ENCODE data around the gene SOCS3. TPM values are rescaled to one million over a fixed set of nuclear protein-coding genes. Genes with fewer than 3 reads are reported as not detected.

Gene SOCS3
- total and polyA plus RNA-seq, 3 donors from 2014 or later: 2.2 to 17.8 (median 9.6) TPM

- Histone ChIP-seq H3K4me3 (no peak overlapping the region), H3K27ac (no peak overlapping the region), H3K4me1 (peaks cover 15% of the 10 kb centered on the region), H3K27me3 (no peaks in the 10 kb centered on the region), H3K9me3 (no peaks in the 10 kb centered on the region), H3K36me3 (ENCODE audit: low read depth, missing control alignments) (no peaks in the 10 kb centered on the region)
- WGBS, 2 donors: 85 to 87% methylated on average over 5 of the region's 5 CpGs
- TF ChIP-seq CTCF (IDR thresholded peaks at IDR 0.05) (no peak), POLR2A (IDR thresholded peaks at IDR 0.05) (no peak)
- intact Hi-C loops (cut with DNase I; ENCODE audit: low total_unique reads): no loop called here
- no peak for DNase-seq
Observed at GRCh38 chr17:78367193-78367592, 7.3 kb upstream of the SOCS3 start.

GRCh38 chr17:78366109-78366848 is 6.4 kb upstream of the SOCS3 start:
- intact Hi-C loops (cut with DNase I; ENCODE audit: low total_unique reads): no loop called here
- Histone ChIP-seq H3K27ac (peak overlapping the region in 1 of 2 donors; percentile 72), H3K4me3 (no peak overlapping the region), H3K36me3 (ENCODE audit: low read depth, missing control alignments) (no peaks in the 10 kb centered on the region), H3K27me3 (no peaks in the 10 kb centered on the region), H3K9me3 (no peaks in the 10 kb centered on the region), H3K4me1 (peaks cover 15% of the 10 kb centered on the region)
- TF ChIP-seq CTCF (IDR thresholded peaks at IDR 0.05): no peak
- no peak for TF ChIP-seq POLR2A (IDR thresholded peaks at IDR 0.05)
- WGBS, 2 donors: 54 to 60% methylated on average over 10 to 18 of the region's 18 CpGs
- peak; percentile 33 for DNase-seq

GRCh38 chr17:78365561-78366108 is 5.8 kb upstream of the SOCS3 start:
- no peak for DNase-seq
- no peak for TF ChIP-seq POLR2A (IDR thresholded peaks at IDR 0.05)
- no peak for TF ChIP-seq CTCF (IDR thresholded peaks at IDR 0.05)
- H3K27ac ChIP-seq: peak overlapping the region in 1 of 2 donors; percentile 72
- intact Hi-C loops (cut with DNase I; ENCODE audit: low total_unique reads): no loop called here
- no peaks in the 10 kb centered on the region for H3K9me3 ChIP-seq
- no peaks in the 10 kb centered on the region for H3K27me3 ChIP-seq
- no peak overlapping the region for H3K4me3 ChIP-seq
- WGBS, 2 donors: 38 to 47% methylated on average over 11 to 16 of the region's 16 CpGs
- H3K36me3 ChIP-seq (ENCODE audit: low read depth, missing control alignments): no peaks in the 10 kb centered on the region
- H3K4me1 ChIP-seq: peaks cover 17% of the 10 kb centered on the region

GRCh38 chr17:78364436-78365281 is 4.8 kb upstream of the SOCS3 start:
- peaks cover 17% of the 10 kb centered on the region for H3K4me1 ChIP-seq
- intact Hi-C loops (cut with DNase I; ENCODE audit: low total_unique reads): no loop called here

More at GRCh38 chr17:78364436-78365281, 4.8 kb upstream of the SOCS3 start:
- Histone ChIP-seq H3K9me3 (no peaks in the 10 kb centered on the region), H3K27ac (no peak overlapping the region), H3K4me3 (no peak overlapping the region), H3K27me3 (no peaks in the 10 kb centered on the region), H3K36me3 (ENCODE audit: low read depth, missing control alignments) (no peaks in the 10 kb centered on the region)
- 86 to 88% methylated on average over 26 of the region's 26 CpGs for WGBS, 2 donors
- no peak for DNase-seq
- TF ChIP-seq POLR2A (IDR thresholded peaks at IDR 0.05) (no peak), CTCF (IDR thresholded peaks at IDR 0.05) (no peak)

All from testis (tissue), 3 donors.